Activated naive CD4-positive, alpha-beta T cell treated with anti-CD3 and anti-CD28 coated beads for 36 hours (primary cell): ENCODE results near the gene RAPGEF4. TPM values are rescaled to one million over a fixed set of nuclear protein-coding genes. Genes with fewer than 3 reads are reported as not detected.

Source experiments
- CTCF ChIA-PET: fragments of 350-600 bp; sonication (Branson Sonifier 250); formaldehyde crosslinking; loops from one replicate; lab custom pipeline; 2021; ENCODE audit warnings: antibody characterized with exemption; lab: Charles Lee
- DNase-seq: peaks from one replicate; pipeline ENCODE4 v3.0.0-alpha.2; 2020
- H3K27ac Mint-ChIP-seq: one replicate; pipeline ENCODE4 v1.8.0; 2021; ENCODE audit warnings: mild to moderate bottlenecking, mixed read lengths
- H3K27me3 Mint-ChIP-seq: one replicate; pipeline ENCODE4 v1.8.0; 2021; ENCODE audit warnings: low read depth, mixed read lengths
- H3K36me3 Mint-ChIP-seq: one replicate; pipeline ENCODE4 v1.8.0; 2021; ENCODE audit warnings: low read depth, mixed read lengths
- H3K4me1 Mint-ChIP-seq: one replicate; pipeline ENCODE4 v1.8.0; 2021; ENCODE audit warnings: low read depth, mixed read lengths
- H3K4me3 Mint-ChIP-seq: one replicate; pipeline ENCODE4 v1.8.0; 2021; ENCODE audit warnings: mild to moderate bottlenecking, moderate library complexity, mixed read lengths
- H3K9me3 Mint-ChIP-seq: one replicate; pipeline ENCODE4 v1.8.0; 2021; ENCODE audit warnings: mixed read lengths
- intact Hi-C: fragments of 100-400 bp; cut with micrococcal nuclease; formaldehyde crosslinking; loops from one replicate; pipeline ENCODE4 v1.15.1; 2023
- total RNA-seq, 2 experiments: library from RNA; stranded (reverse); gene quantifications; one replicate each; pipeline ENCODE4 v1.2.3, GENCODE V29; 2021

RAPGEF4 gene
- total RNA-seq, 2 experiments from 2014 or later, result 0.24 to 0.35 TPM

DNA sequence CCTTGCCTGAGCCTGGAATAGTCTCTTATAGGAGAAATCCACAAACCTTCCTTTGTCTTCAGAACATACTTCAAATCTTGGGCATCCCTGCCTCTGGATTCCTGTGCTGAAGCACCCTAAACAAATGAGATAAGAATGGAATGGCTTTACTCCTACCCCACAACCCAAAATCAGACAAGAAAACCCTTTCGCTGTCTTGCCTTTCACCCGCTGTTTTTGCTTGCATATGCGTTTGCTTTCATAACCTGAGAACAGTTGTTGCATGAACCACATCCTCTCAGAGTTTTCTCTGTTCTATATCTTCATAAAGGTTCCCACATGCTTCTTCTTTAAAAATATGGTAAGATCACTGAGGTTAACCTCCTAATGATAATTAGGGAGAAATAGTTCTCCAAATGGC is 207.9 kb downstream of the RAPGEF4 start:
- DNase-seq, result peak; percentile 33
- no peaks in the 10 kb centered on the region for H3K36me3 Mint-ChIP-seq
- peaks cover 25% of the 10 kb centered on the region for H3K4me1 Mint-ChIP-seq
- peak overlapping the region; percentile 19 for H3K4me3 Mint-ChIP-seq
- peaks cover 8% of the 10 kb centered on the region for H3K9me3 Mint-ChIP-seq
- intact Hi-C loops, result no loop called here
- CTCF ChIA-PET, result interaction anchor here (0.6 kb wide), 1 partner anchor 406 kb away, joined by 3 read pairs; no protein-coding TSS in a partner anchor
- H3K27me3 Mint-ChIP-seq, result no peaks in the 10 kb centered on the region
- peak overlapping the region; percentile 38 for H3K27ac Mint-ChIP-seq

DNA sequence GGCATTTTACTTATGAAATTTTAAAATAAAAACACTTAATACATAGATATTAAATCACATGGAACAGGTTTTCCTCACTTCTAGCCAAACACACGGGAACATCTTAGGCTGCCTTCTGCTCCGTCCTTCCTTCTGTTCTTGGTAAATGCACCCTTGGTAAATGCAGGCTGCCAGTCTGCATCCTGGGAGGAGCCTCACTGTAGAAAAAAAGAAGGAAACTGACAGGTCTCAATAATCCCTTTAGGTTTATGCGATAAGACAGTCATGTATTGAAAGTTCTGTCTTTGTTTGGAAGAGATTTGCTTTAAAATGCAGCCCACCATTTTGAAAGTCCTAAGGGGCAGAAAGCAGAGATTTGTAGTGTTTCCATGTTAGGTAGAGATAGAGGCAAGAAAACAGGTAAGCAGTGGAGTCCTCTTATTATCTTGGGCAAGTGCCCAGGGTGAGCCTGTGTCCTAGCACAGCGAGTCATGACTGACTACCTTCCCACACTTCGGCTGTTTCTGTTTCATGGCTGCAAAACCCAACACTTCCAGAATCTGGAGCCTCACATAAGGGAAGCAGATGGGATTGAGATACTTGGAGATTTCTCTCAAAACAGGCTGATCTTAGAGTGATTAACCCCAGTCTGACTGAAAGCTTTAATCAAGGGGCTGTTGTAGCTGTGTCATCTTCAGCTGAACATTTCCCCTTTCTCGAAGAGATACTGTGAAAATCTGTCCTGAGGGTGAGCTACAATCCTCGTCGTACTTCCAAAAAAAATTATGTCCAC is 208.6 kb downstream of the RAPGEF4 start:
- Mint-ChIP-seq H3K4me3 (peak overlapping the region; percentile 19), H3K9me3 (peaks cover 8% of the 10 kb centered on the region), H3K4me1 (peaks cover 25% of the 10 kb centered on the region), H3K27me3 (no peaks in the 10 kb centered on the region), H3K27ac (peak overlapping the region; percentile 69), H3K36me3 (no peaks in the 10 kb centered on the region)
- CTCF ChIA-PET, result interaction anchor here (0.6 kb wide), 1 partner anchor 379 kb away, joined by 6 read pairs; no protein-coding TSS in a partner anchor
- DNase-seq, result no peak
- intact Hi-C loops, result no loop called here

DNA sequence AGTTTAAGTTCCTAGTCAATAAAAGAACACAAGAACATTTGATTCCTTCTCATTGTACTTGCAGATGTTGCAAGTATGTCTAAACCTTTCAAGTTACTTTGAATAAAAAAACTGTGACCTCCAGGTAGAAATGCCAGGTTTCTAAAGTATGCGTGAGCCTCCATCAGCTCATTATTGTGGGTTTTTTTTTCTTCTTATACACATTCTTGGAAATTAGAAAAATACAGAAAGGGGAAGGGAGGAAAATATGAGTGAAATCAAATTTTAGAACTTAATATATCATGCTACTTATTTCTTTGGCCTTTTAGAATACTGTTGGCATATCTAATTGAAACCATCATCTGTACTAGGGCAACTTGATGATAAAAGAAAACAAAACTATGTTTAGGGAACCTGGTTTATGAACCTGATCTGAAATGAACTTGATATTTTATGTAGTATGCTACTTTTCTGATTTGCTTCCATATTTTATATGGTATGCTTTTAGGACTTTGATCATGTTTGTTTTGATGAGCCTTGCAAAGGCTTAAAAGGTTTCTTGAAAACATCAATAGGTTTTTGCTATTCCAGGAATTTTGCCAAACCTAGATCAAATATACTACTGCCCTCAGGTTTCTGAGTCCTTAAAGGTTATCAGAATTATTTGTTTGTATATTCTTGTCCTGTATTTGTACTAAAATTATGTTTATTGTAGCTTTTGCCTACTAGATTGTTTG is 209.3 kb downstream of the RAPGEF4 start:
- Mint-ChIP-seq H3K4me1 (peaks cover 25% of the 10 kb centered on the region), H3K27ac (peak overlapping the region; percentile 69), H3K36me3 (no peaks in the 10 kb centered on the region), H3K4me3 (peak overlapping the region; percentile 19), H3K9me3 (peaks cover 8% of the 10 kb centered on the region), H3K27me3 (no peaks in the 10 kb centered on the region)
- CTCF ChIA-PET, result interaction anchor here (0.6 kb wide), 1 partner anchor 378 kb away, joined by 6 read pairs; no protein-coding TSS in a partner anchor
- intact Hi-C loops, result no loop called here
- DNase-seq, result no peak

DNA sequence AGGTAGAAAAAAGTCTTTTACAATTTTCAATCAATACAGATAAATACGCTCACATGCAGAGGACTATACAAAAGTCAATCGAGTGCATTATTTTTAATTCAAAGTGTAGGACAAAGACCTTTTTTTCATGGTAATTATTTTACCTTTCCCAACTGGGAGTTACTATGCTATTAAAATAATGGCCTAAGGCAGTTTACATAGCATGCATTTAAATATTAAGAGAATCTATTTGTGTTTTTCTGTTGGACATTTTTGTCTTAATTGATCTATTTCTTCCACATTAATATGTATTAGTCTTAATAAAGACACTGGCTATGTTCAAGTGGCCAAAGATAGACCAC is 209.8 kb downstream of the RAPGEF4 start:
- no peak overlapping the region for H3K4me3 Mint-ChIP-seq
- peaks cover 4% of the 10 kb centered on the region for H3K9me3 Mint-ChIP-seq
- H3K36me3 Mint-ChIP-seq, result no peaks in the 10 kb centered on the region
- H3K4me1 Mint-ChIP-seq, result peaks cover 25% of the 10 kb centered on the region
- H3K27ac Mint-ChIP-seq, result no peak overlapping the region
- DNase-seq, result no peak
- intact Hi-C loops, result no loop called here
- CTCF ChIA-PET, result no interaction called here
- no peaks in the 10 kb centered on the region for H3K27me3 Mint-ChIP-seq

DNA sequence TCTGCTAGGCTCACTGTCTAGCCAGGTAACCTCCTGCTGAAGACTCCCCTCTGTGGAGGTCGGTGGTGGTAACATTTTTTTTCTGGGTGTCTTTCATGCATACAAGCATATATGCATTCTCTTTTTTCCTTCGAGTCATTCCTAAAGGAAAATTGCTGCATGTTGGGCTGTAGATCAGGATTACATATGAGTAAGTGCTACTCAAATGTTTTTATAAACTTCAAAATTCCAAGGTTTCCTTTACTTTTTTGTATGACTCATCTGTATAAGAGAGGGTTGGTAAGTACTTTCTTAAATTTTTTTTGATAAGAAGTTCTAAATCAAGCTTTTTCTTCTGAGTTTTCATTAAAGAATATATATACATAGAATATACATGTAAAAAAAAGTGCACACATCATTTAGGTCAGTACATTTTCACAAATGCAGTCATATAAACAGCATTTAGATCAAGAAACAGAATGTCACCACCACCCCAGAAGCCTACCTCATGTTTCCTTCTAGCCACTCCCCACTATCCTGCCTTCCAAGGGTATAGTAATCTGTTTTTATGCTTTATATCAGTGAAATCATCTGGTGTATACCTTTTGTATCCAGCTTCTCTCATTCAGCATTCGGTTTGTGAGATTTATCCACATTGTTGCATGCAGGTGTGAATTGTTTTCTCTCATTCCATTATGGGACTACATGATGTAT is 212.0 kb downstream of the RAPGEF4 start:
- CTCF ChIA-PET, result interaction anchor here (1.4 kb wide), 1 partner anchor 16 kb away, joined by 6 read pairs; no protein-coding TSS in a partner anchor
- H3K27ac Mint-ChIP-seq, result no peak overlapping the region

DNA sequence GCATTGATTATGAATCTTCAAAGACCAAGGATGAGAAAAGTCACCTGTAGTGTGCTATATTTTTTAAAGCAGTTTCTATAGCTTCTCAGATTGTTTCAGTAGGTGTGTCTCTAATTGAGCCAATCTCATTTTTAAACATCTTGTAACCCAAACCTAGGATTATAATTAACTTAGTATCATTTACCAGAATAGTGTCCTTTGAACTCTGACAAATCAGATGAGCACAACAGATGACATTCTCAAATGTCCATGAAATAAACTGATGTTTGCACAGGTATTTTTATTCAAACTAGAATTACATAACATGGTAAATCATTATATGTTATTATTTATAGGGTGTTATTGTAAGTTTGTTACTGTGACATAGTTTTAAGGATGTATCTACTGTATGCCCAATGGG is 213.9 kb downstream of the RAPGEF4 start:
- Mint-ChIP-seq H3K4me1 (peaks cover 11% of the 10 kb centered on the region), H3K9me3 (no peaks in the 10 kb centered on the region), H3K36me3 (no peaks in the 10 kb centered on the region), H3K27ac (no peak overlapping the region), H3K4me3 (no peak overlapping the region), H3K27me3 (no peaks in the 10 kb centered on the region)
- no peak for DNase-seq
- intact Hi-C loops, result no loop called here
- CTCF ChIA-PET, result interaction anchor here (1.5 kb wide), 1 partner anchor 17 kb away, joined by 4 read pairs; no protein-coding TSS in a partner anchor

More for the DNA sequence above, 212.0 kb downstream of the RAPGEF4 start:
- Mint-ChIP-seq H3K36me3 (no peaks in the 10 kb centered on the region), H3K27me3 (no peaks in the 10 kb centered on the region), H3K4me3 (no peak overlapping the region), H3K9me3 (no peaks in the 10 kb centered on the region), H3K4me1 (peaks cover 25% of the 10 kb centered on the region)
- no peak for DNase-seq
- intact Hi-C loops, result no loop called here

DNA sequence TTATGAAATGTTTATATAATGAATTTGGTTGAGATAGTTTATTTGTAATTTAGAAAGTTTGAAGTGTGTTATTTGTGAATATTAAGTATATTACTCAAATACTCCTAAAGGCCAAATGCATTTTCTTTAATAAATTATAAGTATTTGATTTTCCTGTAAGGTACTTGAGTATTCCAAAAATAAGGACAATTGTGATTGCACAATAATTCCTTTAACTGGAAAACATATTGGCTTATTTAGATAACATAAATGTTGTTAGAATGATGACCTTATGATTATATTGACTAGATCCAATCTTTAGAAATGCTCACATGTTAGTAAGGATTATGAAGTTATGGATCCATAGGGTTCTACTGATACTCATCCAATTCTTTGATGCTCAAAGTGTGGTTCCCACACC is 214.9 kb downstream of the RAPGEF4 start:
- no peak overlapping the region for H3K27ac Mint-ChIP-seq
- CTCF ChIA-PET, result no interaction called here
- no peak overlapping the region for H3K4me3 Mint-ChIP-seq
- no peaks in the 10 kb centered on the region for H3K36me3 Mint-ChIP-seq
- DNase-seq, result no peak
- intact Hi-C loops, result no loop called here
- no peaks in the 10 kb centered on the region for H3K27me3 Mint-ChIP-seq
- H3K9me3 Mint-ChIP-seq, result no peaks in the 10 kb centered on the region
- peaks cover 3% of the 10 kb centered on the region for H3K4me1 Mint-ChIP-seq

DNA sequence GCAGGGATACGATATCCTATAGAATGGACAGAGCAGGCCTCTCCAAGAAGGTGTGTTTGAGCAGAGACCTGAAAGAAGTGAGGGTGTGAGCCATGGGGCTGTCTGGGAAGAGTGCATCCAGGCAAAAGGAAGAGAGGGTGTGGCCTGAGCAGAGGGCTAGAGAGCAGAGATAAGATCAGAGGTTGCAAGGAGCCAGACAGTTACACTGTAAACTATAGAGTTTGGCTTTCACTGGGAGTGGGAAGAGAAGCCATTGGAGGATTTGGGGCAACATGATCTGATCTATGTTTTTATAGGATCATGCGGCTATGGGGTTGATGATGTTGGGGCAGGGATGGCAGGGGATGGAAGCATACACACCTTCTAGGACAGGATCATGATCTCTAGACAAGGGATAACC is 215.9 kb downstream of the RAPGEF4 start:
- H3K36me3 Mint-ChIP-seq, result no peaks in the 10 kb centered on the region
- H3K4me1 Mint-ChIP-seq, result peaks cover 3% of the 10 kb centered on the region
- no peaks in the 10 kb centered on the region for H3K27me3 Mint-ChIP-seq
- no peak overlapping the region for H3K27ac Mint-ChIP-seq
- DNase-seq, result no peak
- CTCF ChIA-PET, result no interaction called here
- intact Hi-C loops, result no loop called here
- H3K4me3 Mint-ChIP-seq, result no peak overlapping the region
- H3K9me3 Mint-ChIP-seq, result no peaks in the 10 kb centered on the region

DNA sequence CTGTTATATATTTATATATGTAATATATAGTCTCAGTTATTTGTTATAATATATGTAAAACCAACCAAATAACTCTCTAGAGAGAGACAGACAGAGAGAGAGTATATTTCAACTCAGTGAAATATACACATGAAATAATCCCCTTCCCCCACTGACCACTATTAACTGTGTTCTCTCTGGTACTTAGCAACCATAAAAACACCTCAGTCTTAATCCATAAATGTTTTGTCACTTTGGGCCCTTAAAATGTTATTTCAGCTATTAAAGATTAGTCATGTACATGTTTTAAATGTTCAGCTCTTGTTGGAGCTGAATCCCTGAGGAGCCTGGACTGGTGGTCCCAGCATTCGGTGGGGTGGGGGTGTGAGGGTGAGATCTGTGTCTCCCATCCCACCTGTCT is 217.8 kb downstream of the RAPGEF4 start:
- H3K27ac Mint-ChIP-seq, result no peak overlapping the region
- no peaks in the 10 kb centered on the region for H3K9me3 Mint-ChIP-seq
- CTCF ChIA-PET, result interaction anchor here (1.0 to 1.3 kb wide), 2 partner anchors 21 to 22 kb away, joined by 3 read pairs; no protein-coding TSS in a partner anchor
- no peak for DNase-seq
- no peak overlapping the region for H3K4me3 Mint-ChIP-seq
- no peaks in the 10 kb centered on the region for H3K27me3 Mint-ChIP-seq
- intact Hi-C loops, result no loop called here
- H3K4me1 Mint-ChIP-seq, result peaks cover 3% of the 10 kb centered on the region
- H3K36me3 Mint-ChIP-seq, result no peaks in the 10 kb centered on the region

DNA sequence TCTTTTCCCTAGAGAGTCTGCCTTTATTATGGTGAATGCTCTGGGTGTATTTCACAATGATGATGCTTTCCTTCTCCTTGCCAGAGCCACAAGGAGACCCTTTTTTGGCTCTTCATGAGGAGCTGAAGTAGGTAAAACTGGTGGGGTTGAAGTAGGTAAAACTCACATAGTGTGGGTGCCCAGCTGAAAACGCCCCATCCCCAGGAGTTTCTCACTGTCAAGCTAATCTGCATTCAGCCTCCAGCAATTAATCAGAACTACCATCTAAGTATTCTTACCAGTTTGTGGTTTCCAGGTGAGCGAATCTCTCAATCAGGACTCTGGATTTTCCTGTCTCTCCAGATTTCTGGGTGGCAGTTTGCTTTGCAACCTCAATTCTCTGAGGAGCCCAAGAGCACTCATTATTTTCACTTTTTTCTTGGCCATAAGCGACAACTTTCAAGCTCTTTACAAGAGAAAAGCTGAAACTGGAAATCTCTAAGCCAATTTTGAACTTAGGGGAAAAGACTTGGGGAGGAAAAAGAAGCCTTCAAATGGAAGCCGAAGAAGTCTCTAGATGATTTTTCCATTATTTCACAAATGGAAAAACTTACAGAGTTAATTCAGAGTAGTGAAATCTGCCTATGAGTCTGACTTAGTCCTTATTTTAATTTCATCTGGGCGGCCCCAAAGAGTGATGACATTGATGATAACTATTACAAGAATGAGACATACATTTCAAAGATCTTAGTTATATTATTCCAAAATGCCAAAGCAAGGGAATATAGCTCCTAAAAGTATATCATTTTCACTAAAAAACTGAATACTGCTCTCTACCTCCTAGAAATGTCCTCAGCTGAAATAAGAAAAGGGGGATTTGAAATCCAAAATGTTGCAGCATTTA is 218.6 kb downstream of the RAPGEF4 start:
- peaks cover 3% of the 10 kb centered on the region for H3K4me1 Mint-ChIP-seq
- intact Hi-C loops, result no loop called here
- DNase-seq, result no peak
- no peaks in the 10 kb centered on the region for H3K9me3 Mint-ChIP-seq
- H3K4me3 Mint-ChIP-seq, result no peak overlapping the region
- CTCF ChIA-PET, result interaction anchor here (1.3 kb wide), 1 partner anchor 23 kb away, joined by 3 read pairs; no protein-coding TSS in a partner anchor
- no peaks in the 10 kb centered on the region for H3K36me3 Mint-ChIP-seq
- H3K27ac Mint-ChIP-seq, result no peak overlapping the region
- no peaks in the 10 kb centered on the region for H3K27me3 Mint-ChIP-seq

DNA sequence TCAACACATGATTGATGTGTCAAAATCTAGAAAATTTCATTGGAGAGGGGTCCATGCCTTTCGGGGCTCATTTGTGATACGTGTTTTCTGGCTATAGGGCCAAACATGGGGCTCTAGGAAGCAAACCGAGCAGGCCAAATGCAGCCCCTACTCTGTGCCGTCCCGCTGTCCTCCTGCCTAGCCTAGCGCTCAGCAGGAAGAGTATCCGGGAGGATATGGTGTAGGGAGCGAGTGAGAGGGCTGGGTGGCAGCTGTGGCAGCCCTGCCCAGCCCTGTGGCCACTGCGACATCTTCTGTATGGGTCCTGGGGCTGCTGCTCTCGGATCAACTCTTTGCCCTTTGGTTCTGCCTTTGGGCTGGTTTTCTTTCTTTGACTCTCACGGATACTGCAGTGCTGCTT is 219.9 kb downstream of the RAPGEF4 start:
- CTCF ChIA-PET, result no interaction called here
- no peaks in the 10 kb centered on the region for H3K36me3 Mint-ChIP-seq
- no peak overlapping the region for H3K4me3 Mint-ChIP-seq
- H3K27me3 Mint-ChIP-seq, result no peaks in the 10 kb centered on the region
- H3K9me3 Mint-ChIP-seq, result no peaks in the 10 kb centered on the region
- intact Hi-C loops, result no loop called here
- DNase-seq, result no peak
- peaks cover 4% of the 10 kb centered on the region for H3K4me1 Mint-ChIP-seq
- H3K27ac Mint-ChIP-seq, result no peak overlapping the region
